Measurements from ENCODE around the gene SPAG4. TPM values are rescaled to one million over a fixed set of nuclear protein-coding genes. Genes with fewer than 3 reads are reported as not detected.

SPAG4 gene
- total and polyA plus RNA-seq, 7 donors, result 0.49 to 2.1 (median 1.1) TPM

- Histone ChIP-seq H3K27ac (no peak overlapping the region), H3K4me1 (no peaks in the 10 kb centered on the region), H3K4me3 (no peak overlapping the region), H3K27me3 (ENCODE audit: insufficient read depth in 3 of 3, low read length in 2 of 3) (no peaks in the 10 kb centered on the region), H3K36me3 (ENCODE audit: insufficient read depth in 1 of 2, low read depth in 1 of 2) (no peaks in the 10 kb centered on the region), H3K9me3 (no peaks in the 10 kb centered on the region)
- TF ChIP-seq CTCF (IDR thresholded peaks at IDR 0.05), result no peak
- intact Hi-C loops (cut with DNase I), result no loop called here
- ATAC-seq (no peak), DNase-seq (peak in 1 of 2 donors; percentile 6)
- WGBS, 3 donors, result 69 to 81% (median 73%) methylated on average over 4 of the region's 4 CpGs
These were observed 39.7 kb upstream of the SPAG4 start for GRCh38 chr20:35575958-35576357.

- no peak for ATAC-seq
- peak in 1 of 2 donors; percentile 7 for DNase-seq
- H3K36me3 ChIP-seq (ENCODE audit: insufficient read depth in 1 of 2, low read depth in 1 of 2), result no peaks in the 10 kb centered on the region
- no peak overlapping the region for H3K4me3 ChIP-seq
- WGBS, 3 donors, result 47 to 58% (median 50%) methylated on average over 3 of the region's 3 CpGs
- H3K4me1 ChIP-seq, result no peaks in the 10 kb centered on the region
- no peak for TF ChIP-seq CTCF (IDR thresholded peaks at IDR 0.05)
- intact Hi-C loops (cut with DNase I), result no loop called here
- H3K27me3 ChIP-seq (ENCODE audit: insufficient read depth in 3 of 3, low read length in 2 of 3), result no peaks in the 10 kb centered on the region
- no peaks in the 10 kb centered on the region for H3K9me3 ChIP-seq
- no peak overlapping the region for H3K27ac ChIP-seq
These were observed 38.8 kb upstream of the SPAG4 start for GRCh38 chr20:35576816-35577215.

GRCh38 chr20:35578469-35578868 is 37.2 kb upstream of the SPAG4 start:
- no peaks in the 10 kb centered on the region for H3K9me3 ChIP-seq
- no peaks in the 10 kb centered on the region for H3K36me3 ChIP-seq (ENCODE audit: insufficient read depth in 1 of 2, low read depth in 1 of 2)
- 81 to 87% (median 84%) methylated on average over 8 of the region's 8 CpGs for WGBS, 3 donors
- H3K27me3 ChIP-seq (ENCODE audit: insufficient read depth in 3 of 3, low read length in 2 of 3), result no peaks in the 10 kb centered on the region
- no peak overlapping the region for H3K27ac ChIP-seq
- DNase-seq (peak in 1 of 2 donors; percentile 12), ATAC-seq (no peak)
- H3K4me3 ChIP-seq, result no peak overlapping the region
- no peak for TF ChIP-seq CTCF (IDR thresholded peaks at IDR 0.05)
- intact Hi-C loops (cut with DNase I), result no loop called here
- no peaks in the 10 kb centered on the region for H3K4me1 ChIP-seq

GRCh38 chr20:35579196-35579595 is 36.4 kb upstream of the SPAG4 start:
- intact Hi-C loops (cut with DNase I), result no loop called here
- WGBS, 3 donors, result 86 to 92% (median 88%) methylated on average over 6 of the region's 6 CpGs
- no peak overlapping the region for H3K4me3 ChIP-seq
- H3K36me3 ChIP-seq (ENCODE audit: insufficient read depth in 1 of 2, low read depth in 1 of 2), result no peaks in the 10 kb centered on the region
- H3K4me1 ChIP-seq, result no peaks in the 10 kb centered on the region
- no peaks in the 10 kb centered on the region for H3K27me3 ChIP-seq (ENCODE audit: insufficient read depth in 3 of 3, low read length in 2 of 3)
- H3K27ac ChIP-seq, result no peak overlapping the region
- no peak for ATAC-seq
- no peaks in the 10 kb centered on the region for H3K9me3 ChIP-seq
- DNase-seq, result peak in 1 of 2 donors; percentile 8
- no peak for TF ChIP-seq CTCF (IDR thresholded peaks at IDR 0.05)

- 81 to 94% (median 85%) methylated on average over 7 of the region's 7 CpGs for WGBS, 3 donors
- Histone ChIP-seq H3K4me1 (no peaks in the 10 kb centered on the region), H3K9me3 (no peaks in the 10 kb centered on the region), H3K4me3 (no peak overlapping the region), H3K27ac (no peak overlapping the region), H3K27me3 (ENCODE audit: insufficient read depth in 3 of 3, low read length in 2 of 3) (no peaks in the 10 kb centered on the region), H3K36me3 (ENCODE audit: insufficient read depth in 1 of 2, low read depth in 1 of 2) (no peaks in the 10 kb centered on the region)
- ATAC-seq (no peak), DNase-seq (peak in 1 of 2 donors; percentile 5)
- intact Hi-C loops (cut with DNase I), result no loop called here
- no peak for TF ChIP-seq CTCF (IDR thresholded peaks at IDR 0.05)
These were observed 33.5 kb upstream of the SPAG4 start for GRCh38 chr20:35582131-35582530.

All from psoas muscle (tissue), 8 donors.